HG02870 (cell line): ENCODE data around the gene MSLN.
A peak's percentile ranks its signal among the peaks of the same experiment; 100 is the strongest.

ENCODE experiments used
- ATAC-seq: cut with Tn5 transposase; IDR thresholded peaks from one replicate; pipeline ENCODE4 v1.9.1; 2021; ENCODE audit warnings: mild to moderate bottlenecking, moderate library complexity; ENCODE audit not compliant: unreplicated experiment

MSLN gene

DNA sequence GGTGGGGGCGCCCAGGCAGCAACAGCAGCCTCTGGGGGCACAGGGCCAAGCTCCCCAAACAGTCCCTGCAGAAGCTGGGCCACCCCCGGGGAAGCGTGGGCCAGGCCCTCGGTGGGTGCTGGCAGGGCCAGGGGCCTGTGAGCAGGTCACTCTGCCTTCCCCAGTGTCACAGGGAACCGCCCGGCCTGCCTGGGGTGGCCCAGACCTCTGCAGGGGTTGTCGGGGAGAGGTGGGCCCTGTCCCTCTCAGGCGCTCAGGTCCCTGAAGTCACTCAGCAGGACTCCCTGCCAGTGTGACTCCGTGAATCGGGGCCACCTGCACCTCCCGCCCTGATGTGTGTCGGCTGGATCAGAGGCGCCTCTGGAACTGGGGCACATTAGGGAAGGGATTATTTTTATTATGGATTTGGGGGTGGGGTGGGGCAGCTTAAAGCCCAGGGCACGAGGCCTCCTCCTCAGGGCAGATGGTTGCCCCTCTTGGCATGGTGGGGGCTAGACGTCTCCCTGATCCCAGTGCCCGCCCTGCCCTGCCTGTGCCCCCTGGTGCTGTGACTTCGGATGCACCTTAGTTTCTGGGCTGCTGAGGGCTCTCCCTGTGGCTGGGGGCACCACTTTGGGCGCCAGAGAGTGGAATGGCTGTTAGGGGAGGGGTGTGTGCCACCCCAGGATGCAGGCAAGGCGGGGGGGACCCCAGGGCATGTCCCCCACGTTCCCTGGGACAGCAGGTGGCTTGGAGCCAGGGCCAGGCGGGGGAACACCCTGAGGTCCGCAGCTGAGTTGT, 41.2 kb downstream of the MSLN start:
- ATAC-seq = no peak

DNA sequence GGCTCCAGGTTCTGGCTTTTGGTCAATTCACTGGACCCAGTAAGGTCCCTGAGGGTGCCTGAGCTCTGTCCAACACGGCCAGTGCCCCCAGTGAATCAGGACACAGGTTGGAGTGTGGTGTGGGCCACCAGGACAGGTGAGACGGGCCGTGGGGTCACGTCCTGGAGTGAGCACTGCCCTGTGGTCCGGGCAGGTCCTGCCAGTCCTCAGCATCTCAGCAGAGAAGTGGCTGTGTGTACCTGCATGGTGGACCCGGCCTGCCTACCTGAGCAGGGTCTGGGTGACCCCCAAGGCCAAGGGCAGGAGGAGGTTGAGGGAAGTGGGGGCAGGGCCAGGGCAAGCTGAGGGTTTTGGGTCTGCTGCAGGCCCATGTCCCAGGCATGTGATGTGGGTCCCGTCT, 41.9 kb downstream of the MSLN start:
- no peak for ATAC-seq

- no peak for ATAC-seq
Observed at GRCh38 chr16:802914-803753, 42.6 kb downstream of the MSLN start.

DNA sequence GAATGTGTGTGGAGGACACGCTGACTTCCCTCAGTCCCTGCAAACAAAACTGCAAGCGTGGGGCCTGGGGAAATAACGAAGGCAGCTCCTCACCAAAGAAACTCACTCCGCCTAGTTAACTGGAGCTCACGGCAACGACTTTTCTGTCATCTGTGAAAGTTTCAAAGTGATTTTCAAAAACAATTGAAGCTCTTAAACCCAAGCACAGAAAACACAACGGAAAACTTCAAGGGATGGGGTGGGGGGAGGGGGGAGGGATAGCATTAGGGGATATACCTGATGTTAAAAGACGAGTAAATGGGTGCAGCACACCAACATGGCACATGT, 43.2 kb downstream of the MSLN start:
- no peak for ATAC-seq

GRCh38 chr16:804193-805048, 43.9 kb downstream of the MSLN start:
- no peak for ATAC-seq

GRCh38 chr16:805474-805873, 44.9 kb downstream of the MSLN start:
- no peak for ATAC-seq

GRCh38 chr16:807347-808084, 47.0 kb downstream of the MSLN start:
- ATAC-seq = peak; percentile 88

DNA sequence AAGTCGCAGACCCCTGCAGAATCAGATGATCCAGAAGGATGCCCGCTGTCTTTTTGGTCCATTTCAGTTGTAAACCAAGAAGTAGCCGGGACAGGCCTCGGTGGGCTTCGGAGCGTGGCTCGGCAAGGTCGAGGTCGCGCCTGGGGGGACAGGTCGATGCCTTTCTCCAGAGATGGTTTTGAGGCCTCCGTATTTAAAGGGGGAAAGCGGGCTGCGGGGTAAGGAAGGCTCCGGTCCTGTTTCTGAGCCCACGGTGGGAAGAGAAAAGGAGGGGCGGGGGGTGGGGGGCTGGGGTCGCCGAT, 47.5 kb downstream of the MSLN start:
- ATAC-seq = no peak

GRCh38 chr16:813204-813915, 52.8 kb downstream of the MSLN start:
- ATAC-seq = no peak

GRCh38 chr16:813916-814412, 53.4 kb downstream of the MSLN start:
- ATAC-seq = no peak

GRCh38 chr16:814974-815373, 54.4 kb downstream of the MSLN start:
- ATAC-seq = no peak

- ATAC-seq = no peak
Observed at GRCh38 chr16:815861-816260, 55.3 kb downstream of the MSLN start.

GRCh38 chr16:817001-817906, 56.7 kb downstream of the MSLN start:
- no peak for ATAC-seq

DNA sequence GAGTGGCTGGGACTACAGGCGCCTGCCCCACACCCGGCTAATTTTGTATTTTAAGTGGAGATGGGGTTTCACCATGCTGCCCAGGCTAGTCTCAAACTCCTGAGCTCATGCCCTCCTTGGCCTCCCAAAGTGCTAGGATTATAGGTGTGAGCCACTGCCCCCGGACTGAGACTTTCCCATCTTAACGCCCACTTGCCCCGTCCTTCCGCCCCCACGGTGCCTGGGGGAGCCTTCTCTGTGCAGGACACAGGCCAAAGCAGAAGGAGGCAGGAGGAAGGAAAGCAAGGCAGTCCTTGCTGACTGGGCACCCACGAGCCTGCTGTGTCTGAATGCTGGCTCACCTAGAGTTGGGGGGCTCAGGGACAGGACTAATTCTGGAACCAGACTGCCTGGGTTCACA, 57.6 kb downstream of the MSLN start:
- ATAC-seq = no peak
